HG03521 (cell line): ENCODE results near the gene MYCBPAP.
"Not testable (repeated sequence)": the region's sequence is repeated elsewhere in the genome, so short reads cannot be mapped to it uniquely, and the experiment has no call there.

Experiments
- ATAC-seq: cut with Tn5 transposase; IDR thresholded peaks from one replicate; pipeline ENCODE4 v1.9.1; 2021; ENCODE audit warnings: mild to moderate bottlenecking, moderate library complexity; ENCODE audit not compliant: unreplicated experiment

The MYCBPAP gene

DNA sequence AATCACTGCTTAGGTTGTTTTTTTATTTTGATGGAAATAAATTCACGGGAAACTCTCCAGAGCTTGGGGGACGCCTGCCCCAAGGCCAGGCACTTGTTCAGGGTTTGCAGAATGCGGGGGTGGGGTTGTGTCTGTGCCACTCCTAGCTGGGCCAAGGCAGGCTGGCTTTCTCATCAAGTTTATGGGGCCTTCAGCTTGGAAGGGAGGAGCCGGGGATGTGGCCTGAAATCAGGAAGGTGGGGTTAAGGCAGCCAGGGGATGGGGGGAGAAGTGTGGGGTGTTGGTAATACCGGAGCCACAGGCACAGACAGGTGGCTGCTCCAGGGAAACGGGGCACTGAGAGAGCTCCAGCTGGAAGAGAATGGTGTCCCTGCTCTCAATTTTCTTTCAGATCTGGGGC is 37.8 kb upstream of the MYCBPAP start:
- no peak for ATAC-seq

GRCh38 chr17:50471009-50471905 is 37.0 kb upstream of the MYCBPAP start:
- ATAC-seq = no peak

- no peak for ATAC-seq
These were observed 36.0 kb upstream of the MYCBPAP start for GRCh38 chr17:50472286-50472685.

DNA sequence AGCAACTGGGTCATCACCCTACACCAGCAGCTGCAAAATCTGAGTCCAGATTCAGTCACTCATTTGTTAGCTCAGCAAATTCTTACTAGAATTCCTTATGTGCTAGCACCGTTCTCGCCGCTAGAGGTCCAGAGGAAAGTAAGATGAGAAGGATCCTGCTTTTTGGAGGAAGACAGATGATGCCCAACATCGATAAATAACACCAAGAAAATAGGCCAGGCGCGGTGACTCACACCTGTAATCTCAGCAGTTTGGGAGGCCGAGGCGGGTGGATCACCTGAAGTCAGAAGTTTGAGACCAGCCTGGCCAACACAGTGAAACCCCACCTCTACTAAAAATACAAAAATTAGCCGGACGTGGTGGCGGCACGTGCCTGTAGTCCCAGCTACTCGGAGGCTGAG is 35.5 kb upstream of the MYCBPAP start:
- not testable (repeated sequence) for ATAC-seq

DNA sequence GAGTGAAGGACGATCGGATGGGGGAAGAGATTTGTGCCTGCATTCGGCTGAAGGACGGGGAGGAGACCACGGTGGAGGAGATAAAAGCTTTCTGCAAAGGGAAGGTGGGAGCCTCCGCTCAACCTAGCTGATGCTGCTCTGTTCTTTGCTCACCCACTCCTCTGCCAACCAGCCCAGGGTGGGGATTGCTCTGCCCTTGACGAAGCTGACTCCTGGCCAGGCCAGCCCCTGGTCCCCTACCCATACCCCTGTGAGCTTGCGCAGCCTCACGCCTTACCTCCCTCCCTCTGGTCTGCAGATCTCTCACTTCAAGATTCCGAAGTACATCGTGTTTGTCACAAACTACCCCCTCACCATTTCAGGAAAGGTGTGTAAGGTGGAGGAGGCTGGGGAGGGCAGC is 34.3 kb upstream of the MYCBPAP start:
- ATAC-seq = no peak

- no peak for ATAC-seq
These were observed 33.7 kb upstream of the MYCBPAP start for GRCh38 chr17:50474523-50474922.

DNA sequence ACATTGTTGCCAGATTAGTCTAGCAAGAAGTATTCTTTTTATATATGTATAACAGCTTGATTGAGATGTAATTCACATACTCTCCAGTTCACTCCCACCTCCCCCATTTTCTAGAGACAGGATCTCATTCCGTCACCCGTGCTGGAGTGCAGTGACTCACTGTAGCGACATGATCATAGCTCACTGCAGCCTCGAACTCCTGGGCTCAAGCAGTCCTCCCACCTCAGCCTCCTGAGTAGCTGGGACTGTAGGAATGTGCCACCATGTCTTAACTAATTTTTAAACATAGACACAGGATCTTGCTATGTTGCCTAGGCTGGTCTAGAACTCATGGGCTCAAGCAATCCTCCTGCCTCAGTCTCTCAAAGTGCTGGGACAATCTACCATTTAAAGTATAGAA is 32.9 kb upstream of the MYCBPAP start:
- no peak for ATAC-seq

DNA sequence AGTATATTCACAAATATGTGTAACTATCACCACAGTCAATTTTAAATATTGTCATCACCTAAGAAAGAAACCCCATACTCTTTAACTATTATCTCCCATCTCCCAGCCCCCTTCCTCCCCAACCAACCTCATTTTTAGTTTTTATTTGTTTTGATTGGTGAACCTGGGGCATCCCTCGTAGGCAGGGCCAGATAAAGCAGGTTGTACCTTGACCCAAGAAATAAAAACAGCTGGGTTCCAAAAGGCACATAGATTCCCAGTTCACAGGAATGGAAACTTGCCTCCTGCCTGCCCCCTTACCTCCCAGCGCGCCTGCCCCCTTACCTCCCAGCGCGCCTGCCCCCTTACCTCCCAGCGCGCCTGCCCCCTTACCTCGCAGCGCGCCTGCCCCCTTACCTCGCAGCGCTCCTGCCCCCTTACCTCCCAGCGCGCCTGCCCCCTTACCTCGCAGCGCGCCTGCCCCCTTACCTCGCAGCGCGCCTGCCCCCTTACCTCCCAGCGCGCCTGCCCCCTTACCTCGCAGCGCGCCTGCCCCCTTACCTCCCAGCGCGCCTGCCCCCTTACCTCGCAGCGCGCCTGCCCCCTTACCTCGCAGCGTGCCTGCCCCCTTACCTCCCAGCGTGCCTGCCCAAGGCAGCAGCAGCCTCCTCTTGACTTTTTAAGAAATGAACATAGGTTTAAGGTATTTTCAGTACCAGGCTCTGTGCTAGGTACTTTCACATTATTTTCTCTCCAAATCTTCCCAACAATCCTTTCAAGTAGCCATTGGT is 32.3 kb upstream of the MYCBPAP start:
- not testable (repeated sequence) for ATAC-seq

- no peak for ATAC-seq
These were observed 31.5 kb upstream of the MYCBPAP start for GRCh38 chr17:50476545-50477315.

DNA sequence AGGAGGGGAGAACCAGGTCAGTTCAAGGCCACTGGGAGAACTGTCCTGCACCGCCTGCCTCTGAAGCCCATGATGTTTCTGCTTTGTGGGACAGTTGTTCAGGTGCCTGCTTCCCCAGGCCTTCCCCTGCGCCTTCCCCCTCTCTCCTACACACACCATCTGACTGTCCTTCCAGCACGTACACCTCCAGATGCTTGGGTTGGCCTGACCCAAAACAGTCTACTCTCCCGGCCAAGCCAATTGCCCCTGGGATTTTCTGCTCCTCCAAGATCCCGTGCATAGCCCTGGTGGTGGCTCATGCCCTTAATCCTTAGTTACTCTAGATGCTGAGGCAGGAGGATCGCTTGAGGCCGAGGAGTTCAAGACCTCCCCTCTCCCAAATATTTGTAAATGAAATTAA is 30.3 kb upstream of the MYCBPAP start:
- no peak for ATAC-seq

GRCh38 chr17:50478391-50479381 is 29.6 kb upstream of the MYCBPAP start, which contains the start of gene RSAD1:
Gene RSAD1, plus strand, starts transcription at chr17:50478860. Its CDS starts 25 bp downstream, at chr17:50478885.
- peak; percentile 83 for ATAC-seq

DNA sequence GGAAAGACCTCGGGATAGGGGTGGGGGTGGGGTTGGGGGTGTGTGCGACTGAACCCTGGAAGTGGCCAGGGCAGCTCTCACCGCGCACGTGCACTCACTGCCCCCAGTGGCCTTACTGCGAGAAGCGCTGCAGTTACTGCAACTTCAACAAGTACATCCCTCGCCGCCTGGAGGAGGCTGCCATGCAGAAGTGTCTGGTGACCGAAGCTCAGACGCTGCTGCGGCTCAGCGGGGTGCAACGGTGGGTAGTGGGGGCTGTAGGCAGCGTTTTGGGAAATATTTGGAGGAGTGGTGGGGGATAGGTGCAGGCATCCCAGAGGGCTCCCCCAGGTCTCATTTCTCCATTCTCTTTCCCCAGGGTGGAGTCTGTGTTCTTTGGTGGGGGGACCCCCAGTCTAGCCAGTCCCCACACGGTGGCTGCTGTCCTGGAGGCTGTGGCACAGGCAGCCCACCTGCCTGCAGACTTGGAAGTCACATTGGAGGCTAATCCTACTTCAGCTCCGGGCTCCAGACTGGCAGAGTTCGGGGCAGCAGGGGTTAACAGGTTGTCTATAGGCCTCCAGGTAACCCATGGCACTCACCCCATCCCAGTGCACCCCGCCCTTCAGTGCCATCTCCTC is 28.6 kb upstream of the MYCBPAP start:
- no peak for ATAC-seq

GRCh38 chr17:50480142-50480764 is 28.0 kb upstream of the MYCBPAP start:
- ATAC-seq = no peak

- ATAC-seq = no peak
These were observed 27.3 kb upstream of the MYCBPAP start for GRCh38 chr17:50480854-50481490.

DNA sequence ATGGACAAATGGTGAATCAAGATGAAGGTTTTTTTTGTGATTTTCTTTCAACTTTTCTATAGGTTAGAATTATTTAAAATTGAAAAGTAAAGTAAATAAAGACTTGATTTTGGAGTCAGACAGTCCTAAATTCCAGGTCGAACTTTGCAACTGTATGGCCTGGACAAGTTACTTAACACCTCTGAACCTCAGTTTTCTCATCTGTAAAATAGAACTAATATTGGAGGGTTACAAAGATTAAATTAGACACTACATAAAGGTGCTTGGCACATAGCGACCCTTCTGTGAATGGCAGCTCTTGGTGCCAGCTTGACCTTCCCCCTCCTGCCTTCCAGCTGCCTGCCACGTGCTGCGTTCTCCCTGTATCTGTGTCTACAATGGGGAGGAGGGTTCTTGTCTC is 26.6 kb upstream of the MYCBPAP start:
- no peak for ATAC-seq

DNA sequence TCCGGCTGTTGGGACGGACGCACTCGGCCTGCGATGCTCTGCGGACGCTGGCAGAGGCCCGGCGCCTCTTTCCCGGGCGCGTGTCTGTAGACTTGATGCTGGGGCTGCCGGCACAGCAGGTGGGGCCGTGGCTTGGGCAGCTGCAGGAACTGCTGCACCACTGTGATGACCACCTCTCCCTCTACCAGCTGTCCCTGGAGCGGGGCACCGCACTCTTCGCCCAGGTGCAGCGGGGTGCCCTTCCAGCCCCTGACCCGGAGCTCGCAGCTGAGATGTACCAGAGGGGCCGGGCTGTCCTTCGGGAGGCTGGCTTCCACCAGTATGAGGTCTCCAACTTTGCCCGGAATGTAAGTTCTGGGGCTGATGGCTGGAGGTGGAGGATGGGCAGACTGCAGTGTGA is 26.1 kb upstream of the MYCBPAP start:
- no peak for ATAC-seq

DNA sequence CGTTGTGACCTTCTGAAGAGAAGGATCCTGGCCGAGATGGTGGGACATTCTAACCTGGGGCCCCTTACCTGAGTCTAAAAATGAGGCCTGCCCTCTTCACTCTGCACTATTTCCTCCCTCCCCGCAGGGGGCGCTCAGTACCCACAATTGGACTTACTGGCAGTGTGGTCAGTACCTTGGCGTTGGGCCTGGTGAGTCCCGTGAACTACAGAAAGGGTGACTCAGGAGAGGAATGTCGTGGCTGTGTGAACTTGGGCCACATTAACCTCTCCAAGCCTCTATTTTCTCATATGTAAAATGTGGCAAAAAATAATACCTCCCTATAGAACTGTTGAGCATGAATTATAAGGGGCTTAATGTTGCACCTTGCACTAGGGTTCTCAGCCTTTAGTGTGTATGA is 25.7 kb upstream of the MYCBPAP start:
- ATAC-seq = no peak

GRCh38 chr17:50483266-50483665 is 25.0 kb upstream of the MYCBPAP start:
- ATAC-seq = no peak
